ENCODE data around the gene TREM1.
A peak's percentile ranks its signal among the peaks of the same experiment; 100 is the strongest.
"Not testable (repeated sequence)": the region's sequence is repeated elsewhere in the genome, so short reads cannot be mapped to it uniquely, and the experiment has no call there.

Gene TREM1

GRCh38 chr6:41286544-41287346 is at the start of gene TREM1:
TREM1 (minus strand) TSS chr6:41286682; CDS start chr6:41286655, 27 bp downstream.
- DNase-seq: no peak

GRCh38 chr6:41335943-41336342 is 49.5 kb upstream of the TREM1 start:
- DNase-seq: no peak

- DNase-seq: no peak
Measured at GRCh38 chr6:41335296-41335695, 48.8 kb upstream of the TREM1 start, which contains the start of gene NCR2. NCR2 (plus strand) TSS chr6:41335608; CDS start chr6:41335877, 269 bp downstream.

- no peak for DNase-seq
Measured at GRCh38 chr6:41334482-41335040, 48.1 kb upstream of the TREM1 start.

GRCh38 chr6:41332842-41333736 is 46.6 kb upstream of the TREM1 start:
- no peak for DNase-seq

GRCh38 chr6:41332241-41332640 is 45.8 kb upstream of the TREM1 start:
- DNase-seq: no peak

- DNase-seq: no peak
Measured at GRCh38 chr6:41331401-41332150, 45.1 kb upstream of the TREM1 start.

- DNase-seq: no peak
Measured at GRCh38 chr6:41327177-41327576, 40.7 kb upstream of the TREM1 start.

- no peak for DNase-seq
Measured at GRCh38 chr6:41326092-41326491, 39.6 kb upstream of the TREM1 start.

- no peak for DNase-seq
Measured at GRCh38 chr6:41325446-41326066, 39.1 kb upstream of the TREM1 start.

- DNase-seq: no peak
Measured at GRCh38 chr6:41321183-41321582, 34.7 kb upstream of the TREM1 start.

GRCh38 chr6:41318654-41319565 is 32.4 kb upstream of the TREM1 start:
- peak; percentile 67 to 87 (median 72) for DNase-seq

GRCh38 chr6:41318261-41318653 is 31.8 kb upstream of the TREM1 start:
- DNase-seq: no peak

GRCh38 chr6:41315943-41316620 is 29.6 kb upstream of the TREM1 start:
- no peak for DNase-seq

- no peak for DNase-seq
Measured at GRCh38 chr6:41315203-41315602, 28.7 kb upstream of the TREM1 start.

- DNase-seq: peak in 5 of 6 experiments; percentile 6 to 58 (median 34)
Measured at GRCh38 chr6:41306187-41306854, 19.8 kb upstream of the TREM1 start.

GRCh38 chr6:41302638-41303037 is 16.2 kb upstream of the TREM1 start:
- no peak for DNase-seq

GRCh38 chr6:41298785-41299502 is 12.5 kb upstream of the TREM1 start:
- peak in 3 of 6 experiments; percentile 75 to 82 (median 77) for DNase-seq

GRCh38 chr6:41297248-41297647 is 10.8 kb upstream of the TREM1 start:
- not testable (repeated sequence) for DNase-seq

All from stimulated activated naive CD4-positive, alpha-beta T cell (primary cell).